Endothelial cell of umbilical vein (primary cell): ENCODE results near the gene PRCD. TPM values are rescaled to one million over a fixed set of nuclear protein-coding genes. Genes with fewer than 3 reads are reported as not detected.

Experiments
- BruUV-seq: library from RNA; stranded (reverse); fragments of 400-500 nt; replicated peaks from 2 replicates; lab custom pipeline; 2021; lab: Mats Ljungman, UMichigan
- CTCF ChIA-PET: fragments of 300-600, 350-600 bp; sonication (Branson Sonifier 250); formaldehyde crosslinking; loops from one replicate; lab custom pipeline; 2021; ENCODE audit warnings: antibody characterized with exemption, inconsistent platforms; lab: Charles Lee
- POLR2A ChIA-PET: fragments of 300-600, 350-600 bp; sonication (Branson Sonifier 250); formaldehyde crosslinking; loops from one replicate; lab custom pipeline; 2021; ENCODE audit warnings: antibody characterized with exemption, inconsistent platforms; lab: Charles Lee
- DNase-seq: peaks from one replicate; pipeline ENCODE4 v3.0.0-alpha.2; 2011; ENCODE audit warnings: low read depth, low spot score
- FAIRE-seq: peaks from 2 replicates; lab custom pipeline; 2011; peaks lifted over from hg19 to GRCh38; lab: Jason Lieb, UNC
- H2AFZ ChIP-seq: 2 replicates; pipeline ENCODE4 v1.6.0; 2012; ENCODE audit warnings: low read depth, low read length, control low read depth, inconsistent platforms
- H3K27ac ChIP-seq: 2 replicates; pipeline ENCODE4 v1.5.1; 2011; ENCODE audit warnings: low read depth, mild to moderate bottlenecking, control low read depth, low read length, moderate library complexity; ENCODE audit not compliant: insufficient read depth
- H3K27me3 ChIP-seq, 2 experiments: 2 replicates each; pipeline versions ENCODE4 v1.6.0 to v1.6.1; 2011; ENCODE audit warnings: low read length in 2 of 2, mixed read lengths in 1 of 2; ENCODE audit not compliant: control insufficient read depth in 2 of 2, insufficient read depth in 2 of 2
- H3K36me3 ChIP-seq, 2 experiments: 2 replicates in 1 of 2; 3 replicates in 1 of 2; pipeline ENCODE4 v1.5.1; 2011; ENCODE audit warnings: low read length in 2 of 2, mild to moderate bottlenecking in 1 of 2, moderate library complexity in 1 of 2; ENCODE audit not compliant: control insufficient read depth in 2 of 2, insufficient read depth in 2 of 2; ENCODE audit errors: extremely low read depth in 1 of 2
- H3K4me1 ChIP-seq: 3 replicates; pipeline ENCODE4 v1.5.1; 2011; ENCODE audit warnings: mild to moderate bottlenecking, low read length; ENCODE audit not compliant: control insufficient read depth, insufficient read depth; ENCODE audit errors: extremely low read depth
- H3K4me2 ChIP-seq: 2 replicates; pipeline ENCODE4 v1.6.1; 2011; ENCODE audit warnings: low read length, control low read depth, mixed read lengths; ENCODE audit not compliant: insufficient read depth
- H3K4me3 ChIP-seq, 3 experiments: fragments of 200-600 bp in 1 of 3; sonication (generic), shearing (Covaris generic) in 1 of 3; replicated peaks in 1 of 3; 2 replicates each; pipeline ENCODE4 v1.5.1; 2011 to 2016; ENCODE audit warnings: control low read depth in 3 of 3, low read length in 3 of 3, mild to moderate bottlenecking in 2 of 3, inconsistent platforms in 1 of 3, low read depth in 1 of 3, moderate library complexity in 1 of 3; ENCODE audit not compliant: insufficient read depth in 1 of 3
- H3K79me2 ChIP-seq: 2 replicates; pipeline ENCODE4 v1.6.0; 2012; ENCODE audit warnings: low read length, inconsistent platforms; ENCODE audit not compliant: control insufficient read depth, insufficient read depth
- H3K9ac ChIP-seq: replicated peaks from 2 replicates; pipeline ENCODE3; 2011; ENCODE audit warnings: low read length, control low read depth; ENCODE audit not compliant: insufficient read depth; ENCODE audit errors: extremely low read depth
- H3K9me1 ChIP-seq: replicated peaks from 3 replicates; pipeline ENCODE4 v1.6.0; 2011; ENCODE audit warnings: mild to moderate bottlenecking, low read length; ENCODE audit not compliant: control insufficient read depth, insufficient read depth; ENCODE audit errors: extremely low read depth
- H3K9me3 ChIP-seq: replicated peaks from 2 replicates; pipeline ENCODE4 v1.5.1; 2012; ENCODE audit warnings: low read length, inconsistent platforms; ENCODE audit not compliant: control insufficient read depth, insufficient read depth
- H4K20me1 ChIP-seq: replicated peaks from 2 replicates; pipeline ENCODE3; 2011; ENCODE audit warnings: mild to moderate bottlenecking, low read length; ENCODE audit not compliant: control insufficient read depth, insufficient read depth; ENCODE audit errors: extremely low read depth
- POLR2AphosphoS5 ChIP-seq: IDR thresholded peaks from 2 replicates; pipeline ENCODE4 v1.6.1; 2012; ENCODE audit warnings: low read depth, mild to moderate bottlenecking, control low read depth, low read length, moderate library complexity; ENCODE audit not compliant: insufficient read depth
- dilution Hi-C: fragments of 300-500 bp; cut with MboI; formaldehyde crosslinking; loops from one replicate; pipeline ENCODE4 v1.15.0; 2019; ENCODE audit warnings: low sequenced_read_pairs; ENCODE audit not compliant: extremely low pct_ligation_motif_present
- intact Hi-C: fragments of 100-400 bp; cut with micrococcal nuclease; formaldehyde crosslinking; loops from one replicate; pipeline ENCODE4 v1.10.0; 2022
- polyA plus RNA-seq, 4 experiments: library from polyadenylated mRNA; depleted of rRNA in 3 of 4; stranded (reverse) in 3 of 4; unstranded in 1 of 4; fragments of >200 nt; gene quantifications; 2 replicates each; pipeline versions ENCODE4 v1.2.1 to v1.2.3, GENCODE V29; 2011 to 2012; ENCODE audit warnings: missing spikeins in 1 of 4
- total RNA-seq: library from RNA; stranded (reverse); gene quantifications from 2 replicates; pipeline ENCODE4 v1.2.3, GENCODE V29; 2021
- TF ChIP-seq, protein P1 (sequence below): IDR thresholded peaks from 2 replicates; pipeline ENCODE4 v1.6.1; 2011; ENCODE audit not compliant: insufficient read depth, insufficient read length

Gene PRCD
- total and polyA plus RNA-seq, 2 donors (not counting 3 experiments of a cell fraction or from before 2014, with no cell fraction given): not detected

DNA sequence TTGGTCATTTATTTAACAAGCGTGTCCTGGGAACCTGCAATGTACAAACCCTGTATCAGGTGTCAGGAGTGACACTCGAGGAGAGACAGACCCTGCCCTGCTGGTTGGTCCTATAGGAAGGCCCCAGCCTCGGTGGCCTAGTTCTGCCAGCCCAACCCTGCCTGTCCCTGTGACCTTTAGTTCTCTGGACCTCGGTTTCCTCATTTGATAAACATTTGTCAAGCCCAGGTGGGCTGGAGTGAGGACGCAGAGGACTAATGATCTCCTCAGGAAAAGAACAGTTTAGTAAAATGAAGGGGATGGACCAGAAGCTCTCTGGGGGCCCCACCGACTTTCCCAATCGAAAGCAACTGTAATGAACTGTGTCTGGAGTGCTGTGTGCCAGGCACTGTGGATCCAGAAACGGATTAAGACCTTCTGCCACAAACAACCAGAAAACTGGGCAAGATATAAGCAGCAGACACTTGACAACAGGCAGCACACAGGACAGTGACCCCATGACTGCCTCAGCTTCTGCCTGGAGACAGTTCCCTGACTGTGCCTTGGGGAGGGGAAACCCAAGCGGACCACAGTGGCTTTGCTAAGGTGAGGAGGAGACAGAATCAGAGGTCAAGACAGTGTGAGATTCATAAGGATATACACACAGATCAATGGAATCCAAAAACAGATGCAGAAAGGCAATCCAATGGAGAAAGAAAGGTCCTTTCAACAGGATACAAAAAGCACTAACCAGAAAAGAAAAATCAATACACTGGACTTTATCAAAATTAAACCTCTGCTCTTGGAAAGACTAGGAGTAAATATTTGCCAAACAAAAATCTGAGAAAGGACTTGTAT is 8.8 kb downstream of the PRCD start:
- H3K79me2 ChIP-seq: no peaks in the 10 kb centered on the region
- CTCF ChIA-PET: interaction anchor here (1.3 to 1.8 kb wide), 4 partner anchors 12 to 133 kb away, joined by 3 to 13 read pairs (median 6); no protein-coding TSS in a partner anchor
- H2AFZ ChIP-seq: no peak overlapping the region
- no peaks in the 10 kb centered on the region for H3K9me3 ChIP-seq
- POLR2A ChIA-PET: no interaction called here
- DNase-seq: no peak
- H3K36me3 ChIP-seq: no peaks in the 10 kb centered on the region
- dilution Hi-C loops (no loop called here), intact Hi-C loops (no loop called here)
- no peak overlapping the region for H3K4me3 ChIP-seq
- H3K4me2 ChIP-seq: no peak overlapping the region
- no peak overlapping the region for H3K9ac ChIP-seq
- peaks cover 12% of the 10 kb centered on the region for H3K4me1 ChIP-seq
- TF ChIP-seq POLR2AphosphoS5: no peak
- no peaks in the 10 kb centered on the region for H3K9me1 ChIP-seq
- FAIRE-seq: no peak
- no peaks in the 10 kb centered on the region for H4K20me1 ChIP-seq
- no TSS peak for BruUV-seq
- peaks cover 0 to 3% of the 10 kb centered on the region in 2 experiments for H3K27me3 ChIP-seq
- no peak overlapping the region for H3K27ac ChIP-seq

DNA sequence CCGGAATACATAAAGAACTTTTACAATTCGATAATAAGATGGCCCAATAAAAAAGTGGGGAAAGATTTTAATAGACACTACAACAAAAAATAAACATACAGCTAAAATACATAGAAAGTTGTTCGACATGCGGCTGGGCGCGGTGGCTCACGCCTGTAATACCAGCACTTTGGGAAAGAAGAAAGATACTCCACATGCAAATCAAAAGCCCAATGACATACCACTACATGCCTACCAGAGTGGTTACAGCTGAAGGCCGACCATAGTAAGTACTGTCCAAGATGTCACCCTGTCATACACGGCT is 9.3 kb downstream of the PRCD start:
- FAIRE-seq (no peak), DNase-seq (no peak)
- peaks cover 12% of the 10 kb centered on the region for H3K4me1 ChIP-seq
- no peaks in the 10 kb centered on the region for H3K36me3 ChIP-seq
- H3K9me1 ChIP-seq: no peaks in the 10 kb centered on the region
- dilution Hi-C loops (no loop called here), intact Hi-C loops (no loop called here)
- H3K9ac ChIP-seq: no peak overlapping the region
- ChIA-PET POLR2A (no interaction called here), CTCF (interaction anchor here (1.3 to 1.8 kb wide), 4 partner anchors 13 to 133 kb away, joined by 3 to 13 read pairs (median 6); no protein-coding TSS in a partner anchor)
- H4K20me1 ChIP-seq: no peaks in the 10 kb centered on the region
- no peak overlapping the region for H3K27ac ChIP-seq
- TF ChIP-seq, protein P1, sequence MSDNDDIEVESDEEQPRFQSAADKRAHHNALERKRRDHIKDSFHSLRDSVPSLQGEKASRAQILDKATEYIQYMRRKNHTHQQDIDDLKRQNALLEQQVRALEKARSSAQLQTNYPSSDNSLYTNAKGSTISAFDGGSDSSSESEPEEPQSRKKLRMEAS: no peak
- H3K79me2 ChIP-seq: no peaks in the 10 kb centered on the region
- H2AFZ ChIP-seq: no peak overlapping the region
- H3K4me2 ChIP-seq: no peak overlapping the region
- H3K9me3 ChIP-seq: no peaks in the 10 kb centered on the region
- no peak overlapping the region for H3K4me3 ChIP-seq
- H3K27me3 ChIP-seq: peaks cover 0 to 3% of the 10 kb centered on the region in 2 experiments
- no TSS peak for BruUV-seq
